K562 (cell line): Measurements from ENCODE around the gene IRF9. TPM values are rescaled to one million over a fixed set of nuclear protein-coding genes. Genes with fewer than 3 reads are reported as not detected.

Experiments used
- ATAC-seq: fragments of 200-7000 bp; cut with Tn5 transposase; 3 replicates; pipeline ENCODE4 v1.9.1; 2020; ENCODE audit warnings: moderate library complexity
- BruUV-seq: library from RNA; stranded (reverse); fragments of 400-500 nt; replicated peaks from 2 replicates; lab custom pipeline; 2021; lab: Mats Ljungman, UMichigan
- CTCF ChIA-PET: fragments of 300-600 bp; formaldehyde crosslinking; extraction: SDS; loops from one replicate; lab custom pipeline; 2021; ENCODE audit warnings: low intra/inter-chr PET ratio; lab: Yijun Ruan, JAX
- POLR2A ChIA-PET: fragments of 300-600, 350-650 bp; sonication (Branson Sonifier 250); formaldehyde crosslinking; extraction: SDS; loops from one replicate; lab custom pipeline; 2021; ENCODE audit warnings: antibody characterized with exemption, inconsistent platforms; lab: Yijun Ruan, JAX
- DNase-seq, 4 experiments: peaks; one replicate each; pipeline versions ENCODE4 v3.0.0 to v3.0.0-alpha.2; 2011 to 2018; ENCODE audit warnings: low spot score in 3 of 4, mixed read lengths in 3 of 4; ENCODE audit errors: extremely low read depth in 1 of 4
- FAIRE-seq: peaks from 2 replicates; lab custom pipeline; 2011; peaks lifted over from hg19 to GRCh38; lab: Jason Lieb, UNC
- H2AFZ ChIP-seq: 2 replicates; pipeline ENCODE4 v1.6.0; 2011; ENCODE audit warnings: low read depth, low read length, control low read depth, inconsistent platforms
- H3K27ac ChIP-seq: fragments of 200-600 bp; 3 replicates; pipeline ENCODE4 v1.8.0; 2011; ENCODE audit warnings: low read depth, mild to moderate bottlenecking, control low read depth, inconsistent platforms, low read length, moderate library complexity, mixed read lengths; ENCODE audit errors: extremely low read depth
- H3K27me3 ChIP-seq, 2 experiments: fragments of 300-600 bp in 1 of 2; 2 replicates in 1 of 2; 3 replicates in 1 of 2; pipeline versions ENCODE4 v1.6.0 to v1.8.0; 2011; ENCODE audit warnings: inconsistent platforms in 2 of 2, low read length in 2 of 2, mild to moderate bottlenecking in 1 of 2, mixed read lengths in 1 of 2, moderate library complexity in 1 of 2; ENCODE audit not compliant: control insufficient read depth in 2 of 2, insufficient read depth in 2 of 2
- H3K36me3 ChIP-seq: fragments of 300-600 bp; 3 replicates; pipeline ENCODE4 v1.8.0; 2011; ENCODE audit warnings: mild to moderate bottlenecking, low read length, inconsistent platforms; ENCODE audit not compliant: control insufficient read depth, insufficient read depth
- H3K4me1 ChIP-seq, 2 experiments: fragments of 200-600 bp in 1 of 2; replicated peaks in 1 of 2; 2 replicates in 1 of 2; 3 replicates in 1 of 2; pipeline versions ENCODE4 v1.5.1 to v1.8.0; 2011; ENCODE audit warnings: inconsistent platforms in 2 of 2, low read length in 2 of 2, mild to moderate bottlenecking in 1 of 2, mixed read lengths in 1 of 2, moderate library complexity in 1 of 2; ENCODE audit not compliant: control insufficient read depth in 2 of 2, insufficient read depth in 2 of 2
- H3K4me2 ChIP-seq: 2 replicates; pipeline ENCODE4 v1.6.1; 2011; ENCODE audit warnings: low read length, control low read depth, inconsistent platforms, mixed read lengths; ENCODE audit not compliant: insufficient read depth
- H3K4me3 ChIP-seq: fragments of 200-600 bp; sonication (generic), shearing (Covaris generic); 2 replicates; pipeline ENCODE4 v1.5.1; 2016; ENCODE audit warnings: control low read depth, inconsistent platforms
- H3K79me2 ChIP-seq: fragments of 200-600 bp; 3 replicates; pipeline ENCODE4 v1.8.0; 2011; ENCODE audit warnings: low read length, inconsistent platforms; ENCODE audit not compliant: control insufficient read depth, insufficient read depth
- H3K9ac ChIP-seq, 2 experiments: 2 replicates each; pipeline versions ENCODE4 v1.6.0 to v1.6.1; 2011; ENCODE audit warnings: low read depth in 2 of 2, low read length in 2 of 2, control low read depth in 1 of 2, inconsistent platforms in 1 of 2, mild to moderate bottlenecking in 1 of 2, mixed read lengths in 1 of 2; ENCODE audit not compliant: insufficient read depth in 1 of 2
- H3K9me1 ChIP-seq: one replicate; pipeline ENCODE4 v1.6.0; 2011; ENCODE audit warnings: inconsistent platforms, mild to moderate bottlenecking, low read length, moderate library complexity; ENCODE audit not compliant: control insufficient read depth, insufficient read depth
- H3K9me3 ChIP-seq: replicated peaks from 2 replicates; pipeline ENCODE4 v1.5.1; 2011; ENCODE audit warnings: low read depth, low read length, inconsistent platforms; ENCODE audit not compliant: control insufficient read depth, insufficient read depth
- H4K20me1 ChIP-seq: replicated peaks from 2 replicates; pipeline ENCODE4 v1.6.1; 2011; ENCODE audit warnings: low read length, inconsistent platforms, mixed read lengths; ENCODE audit not compliant: control insufficient read depth, insufficient read depth
- CEBPG ChIP-seq, 3 experiments: fragments of 200-800 bp in 1 of 3; sonication (Bioruptor generic) in 1 of 3; sonication (generic) in 1 of 3; formaldehyde crosslinking in 1 of 3; IDR thresholded peaks in 2 of 3; conservative IDR thresholded peaks in 1 of 3; 2 replicates each; pipeline versions ENCODE4 v1.6.1 to v1.8.0; 2016 to 2022; ENCODE audit warnings: missing compliant biosample characterization in 2 of 3, missing genetic modification characterization in 2 of 3, mild to moderate bottlenecking in 1 of 3, missing genetic modification reagents in 1 of 3
- DACH1 ChIP-seq: fragments of 450-650 bp; IDR thresholded peaks from 2 replicates; pipeline ENCODE4 v1.6.1; 2018; ENCODE audit not compliant: partially characterized antibody
- FUS ChIP-seq: fragments of 200-400 bp; formaldehyde crosslinking; optimal IDR thresholded peaks from 2 replicates; pipeline ENCODE3; 2017; ENCODE audit warnings: low read depth, low read length
- HDAC1 ChIP-seq, 2 experiments: fragments of 450-650 bp; IDR thresholded peaks; 2 replicates each; pipeline ENCODE4 v1.6.1; 2016 to 2017; ENCODE audit warnings: inconsistent platforms in 1 of 2, mild to moderate bottlenecking in 1 of 2, moderate library complexity in 1 of 2
- JUNB ChIP-seq: fragments of 450-650 bp; formaldehyde crosslinking; conservative IDR thresholded peaks from 2 replicates; pipeline ENCODE4 v1.4.0; 2020; ENCODE audit warnings: mild to moderate bottlenecking
- NEUROD1 ChIP-seq: fragments of 150-350 bp; IDR thresholded peaks from 2 replicates; pipeline ENCODE4 v1.6.1; 2014; ENCODE audit warnings: borderline replicate concordance, low read length, low read depth; ENCODE audit not compliant: partially characterized antibody
- RBBP5 ChIP-seq: fragments of 200-600 bp; sonication (generic); IDR thresholded peaks from 2 replicates; pipeline ENCODE4 v1.6.1; 2012; ENCODE audit warnings: borderline replicate concordance, mild to moderate bottlenecking, low read length, control low read depth, inconsistent platforms; ENCODE audit not compliant: insufficient read depth, poor library complexity, severe bottlenecking
- TEAD1 ChIP-seq, 2 experiments: fragments of 450-650 bp in 1 of 2; sonication (generic) in 1 of 2; formaldehyde crosslinking; IDR thresholded peaks; 2 replicates each; pipeline versions ENCODE4 v1.4.0 to v1.8.0; 2020 to 2022; ENCODE audit warnings: mild to moderate bottlenecking in 2 of 2, missing genetic modification reagents in 1 of 2
- WGBS: fragments of 100-300 bp; shearing (Covaris generic); methylation state at CpG from one replicate; pipeline ENCODE4 v1.1.6; 2016; ENCODE audit warnings: low coverage, mixed read lengths; ENCODE audit not compliant: insufficient coverage; ENCODE audit errors: missing lambda C conversion rate; 5-methylcytosine and 5-hydroxymethylcytosine counted together
- in situ Hi-C: fragments of 300-500 bp; cut with MboI; formaldehyde crosslinking; loops from 4 replicates; pipeline ENCODE4 v1.15.0; 2018; ENCODE audit warnings: inconsistent platforms, mixed read lengths
- intact Hi-C: fragments of 100-400 bp; cut with micrococcal nuclease; formaldehyde crosslinking; loops from 2 replicates; pipeline ENCODE4 v1.14.2; 2022
- polyA plus RNA-seq, 8 experiments: library from polyadenylated mRNA; depleted of rRNA in 4 of 8; stranded (reverse) in 5 of 8; unstranded in 3 of 8; fragments of >200 nt; fragmentation: Nextera tagmentation in 2 of 8; fragmentation: Illumina TruSeq in 1 of 8; extraction: Ambion mirVana in 2 of 8; extraction: Trizol in 1 of 8; gene quantifications; 2 replicates each; pipeline versions ENCODE4 v1.2.1 to v1.2.3, GENCODE V29; 2011 to 2014; ENCODE audit warnings: inconsistent platforms in 1 of 8, missing spikeins in 1 of 8
- total RNA-seq, 7 experiments: library from RNA; depleted of rRNA in 6 of 7; stranded (reverse); fragments of >200 nt in 6 of 7; fragmentation: Illumina TruSeq in 2 of 7; extraction: Trizol in 2 of 7; gene quantifications; 2 replicates each; pipeline versions ENCODE4 v1.2.1 to v1.2.3, GENCODE V29; 2011 to 2021; ENCODE audit warnings: low replicate concordance in 1 of 7
- TF ChIP-seq, protein P1 (sequence below): fragments of 450-650 bp; formaldehyde crosslinking; IDR thresholded peaks from 2 replicates; pipeline ENCODE4 v1.4.0; 2020; ENCODE audit warnings: mild to moderate bottlenecking, moderate library complexity
- TF ChIP-seq, protein P2 (sequence below), 2 experiments: fragments of 450-650 bp in 1 of 2; sonication (generic) in 1 of 2; formaldehyde crosslinking in 1 of 2; IDR thresholded peaks in 1 of 2; conservative IDR thresholded peaks in 1 of 2; 2 replicates each; pipeline versions ENCODE4 v1.6.1 to v1.8.1; 2016 to 2023; ENCODE audit warnings: mild to moderate bottlenecking in 2 of 2, moderate library complexity in 2 of 2, inconsistent platforms in 1 of 2, missing genetic modification reagents in 1 of 2

IRF9 gene
- total and polyA plus RNA-seq, 9 of the 15 experiments (the other 6 are each of a cell fraction or from before 2014, with no cell fraction given), result 0.79 to 14.8 (median 6.1) TPM

DNA sequence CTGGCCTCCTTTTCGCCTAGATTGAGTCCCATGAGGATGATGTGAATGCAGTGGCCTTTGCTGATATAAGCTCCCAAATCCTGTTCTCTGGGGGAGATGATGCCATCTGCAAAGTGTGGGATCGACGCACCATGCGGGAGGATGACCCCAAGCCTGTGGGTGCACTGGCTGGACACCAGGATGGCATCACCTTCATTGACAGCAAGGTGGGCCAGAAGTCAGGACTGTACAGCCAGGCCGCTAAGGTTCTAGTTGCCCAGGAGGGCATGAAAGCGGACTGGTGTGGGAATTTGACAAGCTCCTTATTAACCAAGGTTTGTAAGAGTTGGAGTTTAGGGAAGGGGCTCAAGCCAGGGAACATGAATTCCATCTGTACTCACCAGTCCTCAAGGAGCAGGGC is 41.4 kb upstream of the IRF9 start:
- CTCF ChIA-PET, result no interaction called here
- peaks cover 18% of the 10 kb centered on the region for H3K79me2 ChIP-seq
- no peaks in the 10 kb centered on the region for H3K9me3 ChIP-seq
- H3K4me1 ChIP-seq, result peaks cover 17 to 18% of the 10 kb centered on the region in 2 experiments; a peak in 4 of 5 replicates
- no TSS peak for BruUV-seq
- no peaks in the 10 kb centered on the region for H4K20me1 ChIP-seq
- ATAC-seq (no peak), DNase-seq (no peak), FAIRE-seq (no peak)
- TF ChIP-seq, protein P1, sequence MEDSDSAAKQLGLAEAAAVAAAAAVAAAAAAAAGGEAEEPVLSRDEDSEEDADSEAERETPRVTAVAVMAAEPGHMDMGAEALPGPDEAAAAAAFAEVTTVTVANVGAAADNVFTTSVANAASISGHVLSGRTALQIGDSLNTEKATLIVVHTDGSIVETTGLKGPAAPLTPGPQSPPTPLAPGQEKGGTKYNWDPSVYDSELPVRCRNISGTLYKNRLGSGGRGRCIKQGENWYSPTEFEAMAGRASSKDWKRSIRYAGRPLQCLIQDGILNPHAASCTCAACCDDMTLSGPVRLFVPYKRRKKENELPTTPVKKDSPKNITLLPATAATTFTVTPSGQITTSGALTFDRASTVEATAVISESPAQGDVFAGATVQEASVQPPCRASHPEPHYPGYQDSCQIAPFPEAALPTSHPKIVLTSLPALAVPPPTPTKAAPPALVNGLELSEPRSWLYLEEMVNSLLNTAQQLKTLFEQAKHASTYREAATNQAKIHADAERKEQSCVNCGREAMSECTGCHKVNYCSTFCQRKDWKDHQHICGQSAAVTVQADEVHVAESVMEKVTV, result no peak
- TF ChIP-seq RBBP5, result no peak
- no peak for TF ChIP-seq JUNB (CRISPR knock-in tag)
- TF ChIP-seq, protein P2, sequence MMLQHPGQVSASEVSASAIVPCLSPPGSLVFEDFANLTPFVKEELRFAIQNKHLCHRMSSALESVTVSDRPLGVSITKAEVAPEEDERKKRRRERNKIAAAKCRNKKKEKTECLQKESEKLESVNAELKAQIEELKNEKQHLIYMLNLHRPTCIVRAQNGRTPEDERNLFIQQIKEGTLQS (IDR thresholded peaks at IDR 0.05), result no peak
- TF ChIP-seq, protein P2 (CRISPR knock-in tag; conservative IDR thresholded peaks at IDR 0.05), result no peak
- TF ChIP-seq TEAD1 (CRISPR knock-in tag; IDR thresholded peaks at IDR 0.05), result no peak
- TF ChIP-seq HDAC1 (IDR thresholded peaks at IDR 0.05), result no peak
- no peak for TF ChIP-seq CEBPG (CRISPR knock-in tag; IDR thresholded peaks at IDR 0.05)
- no peak for TF ChIP-seq CEBPG (tag; conservative IDR thresholded peaks at IDR 0.05 in 1 of 2, IDR thresholded peaks at IDR 0.05 in 1 of 2)
- TF ChIP-seq DACH1, result no peak
- no peak for TF ChIP-seq NEUROD1
- no peak for TF ChIP-seq FUS
- no peak overlapping the region for H2AFZ ChIP-seq
- 94% methylated on average over 6 of the region's 6 CpGs for WGBS
- POLR2A ChIA-PET, result interaction anchor here (0.6 kb wide), 1 partner anchor 29 kb away, joined by 3 read pairs; no protein-coding TSS in a partner anchor
- H3K4me2 ChIP-seq, result no peak overlapping the region
- H3K27ac ChIP-seq, result no peak overlapping the region
- intact Hi-C loops, result no loop called here
- no peaks in the 10 kb centered on the region for H3K27me3 ChIP-seq
- H3K9me1 ChIP-seq, result no peaks in the 10 kb centered on the region
- no peak overlapping the region for H3K4me3 ChIP-seq
- H3K36me3 ChIP-seq, result peaks cover 63% of the 10 kb centered on the region; the same call in 2 of the 3 replicates
- H3K9ac ChIP-seq, result peak overlapping the region in 1 of 2 experiments; percentile 36; a peak in 1 of 4 replicates
- in situ Hi-C loops, result no loop called here
